ENCODE data around the gene PPID. TPM values are rescaled to one million over a fixed set of nuclear protein-coding genes. Genes with fewer than 3 reads are reported as not detected.

PPID gene
- total RNA-seq, 1 donor from 2014 or later = 40.6 TPM

- DNase-seq (ENCODE audit: extremely low spot score, unreplicated experiment) = no peak
- Mint-ChIP-seq H3K4me1 (ENCODE audit: unreplicated experiment) (no peaks in the 10 kb centered on the region), H3K27me3 (no peaks in the 10 kb centered on the region), H3K27ac (no peak overlapping the region), H3K4me3 (no peak overlapping the region), H3K9me3 (no peaks in the 10 kb centered on the region), H3K36me3 (peaks cover 10% of the 10 kb centered on the region)
- TF ChIP-seq, protein P1, sequence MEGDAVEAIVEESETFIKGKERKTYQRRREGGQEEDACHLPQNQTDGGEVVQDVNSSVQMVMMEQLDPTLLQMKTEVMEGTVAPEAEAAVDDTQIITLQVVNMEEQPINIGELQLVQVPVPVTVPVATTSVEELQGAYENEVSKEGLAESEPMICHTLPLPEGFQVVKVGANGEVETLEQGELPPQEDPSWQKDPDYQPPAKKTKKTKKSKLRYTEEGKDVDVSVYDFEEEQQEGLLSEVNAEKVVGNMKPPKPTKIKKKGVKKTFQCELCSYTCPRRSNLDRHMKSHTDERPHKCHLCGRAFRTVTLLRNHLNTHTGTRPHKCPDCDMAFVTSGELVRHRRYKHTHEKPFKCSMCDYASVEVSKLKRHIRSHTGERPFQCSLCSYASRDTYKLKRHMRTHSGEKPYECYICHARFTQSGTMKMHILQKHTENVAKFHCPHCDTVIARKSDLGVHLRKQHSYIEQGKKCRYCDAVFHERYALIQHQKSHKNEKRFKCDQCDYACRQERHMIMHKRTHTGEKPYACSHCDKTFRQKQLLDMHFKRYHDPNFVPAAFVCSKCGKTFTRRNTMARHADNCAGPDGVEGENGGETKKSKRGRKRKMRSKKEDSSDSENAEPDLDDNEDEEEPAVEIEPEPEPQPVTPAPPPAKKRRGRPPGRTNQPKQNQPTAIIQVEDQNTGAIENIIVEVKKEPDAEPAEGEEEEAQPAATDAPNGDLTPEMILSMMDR (conservative IDR thresholded peaks at IDR 0.05) = no peak
These were observed 41.6 kb downstream of the PPID start for GRCh38 chr4:158681629-158682028.

DNA sequence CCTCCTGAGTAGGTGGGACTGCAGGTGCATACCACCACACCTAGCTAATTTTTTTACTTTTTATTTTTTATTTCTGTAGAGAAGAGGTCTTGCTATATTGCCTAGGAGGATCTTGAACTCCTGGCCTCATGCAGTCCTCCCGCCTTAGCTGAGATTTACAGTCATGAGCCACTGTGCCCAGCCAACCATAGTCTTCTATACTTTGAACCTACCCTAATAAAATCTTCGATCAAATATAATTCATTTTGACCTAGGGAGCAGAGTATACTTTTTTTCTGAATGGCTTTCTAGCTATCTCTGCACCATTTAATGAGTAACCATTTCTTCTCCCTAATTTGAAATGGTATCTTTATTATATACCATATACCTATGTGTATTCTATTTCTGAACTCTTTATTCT, 44.4 kb downstream of the PPID start:
- H3K27ac Mint-ChIP-seq = no peak overlapping the region
- H3K4me1 Mint-ChIP-seq (ENCODE audit: unreplicated experiment) = peaks cover under 1% of the 10 kb centered on the region

GRCh38 chr4:158676076-158676475, 47.1 kb downstream of the PPID start:
- H3K4me1 Mint-ChIP-seq (ENCODE audit: unreplicated experiment) = peaks cover 3% of the 10 kb centered on the region
- TF ChIP-seq, protein P1 (conservative IDR thresholded peaks at IDR 0.05) = no peak
- H3K9me3 Mint-ChIP-seq = no peaks in the 10 kb centered on the region
- no peak for DNase-seq (ENCODE audit: extremely low spot score, unreplicated experiment)
- H3K27me3 Mint-ChIP-seq = no peaks in the 10 kb centered on the region
- peaks cover 4% of the 10 kb centered on the region for H3K36me3 Mint-ChIP-seq
- H3K4me3 Mint-ChIP-seq = no peak overlapping the region
- H3K27ac Mint-ChIP-seq = no peak overlapping the region

More for the DNA sequence above, 44.4 kb downstream of the PPID start:
- TF ChIP-seq, protein P1 (conservative IDR thresholded peaks at IDR 0.05) = no peak
- H3K27me3 Mint-ChIP-seq = no peaks in the 10 kb centered on the region
- no peak overlapping the region for H3K4me3 Mint-ChIP-seq
- peaks cover 4% of the 10 kb centered on the region for H3K36me3 Mint-ChIP-seq
- DNase-seq (ENCODE audit: extremely low spot score, unreplicated experiment) = no peak
- H3K9me3 Mint-ChIP-seq = no peaks in the 10 kb centered on the region

DNA sequence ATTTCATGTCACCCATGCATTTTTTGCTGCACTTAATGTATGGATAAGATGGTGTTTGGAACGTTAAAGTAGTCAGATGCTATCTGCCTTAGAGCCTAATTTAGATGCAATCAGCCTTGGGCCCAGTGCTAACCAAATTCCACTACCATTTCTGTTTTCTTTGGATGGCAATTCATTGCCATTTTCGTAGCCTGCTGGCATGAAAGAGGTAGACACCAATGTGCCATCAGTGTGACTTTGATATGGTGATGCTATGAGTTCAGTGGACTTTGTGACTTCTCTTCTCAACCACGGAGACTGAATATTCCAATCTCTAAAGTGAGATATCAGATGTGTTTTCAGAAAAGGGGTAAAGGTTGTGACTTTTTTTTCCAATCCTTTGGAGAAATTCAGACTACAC, 49.6 kb downstream of the PPID start:
- Mint-ChIP-seq H3K9me3 (no peaks in the 10 kb centered on the region), H3K36me3 (no peaks in the 10 kb centered on the region), H3K4me3 (peak overlapping the region; percentile 58)

GRCh38 chr4:158671915-158672806, 51.0 kb downstream of the PPID start, which contains the start of gene ETFDH:
Gene ETFDH (plus strand): TSS chr4:158672296. CDS start chr4:158672457, 161 bp downstream.
- H3K36me3 Mint-ChIP-seq = peaks cover 3% of the 10 kb centered on the region
- peak within 1 kb of the TSS; percentile 99 for H3K4me3 Mint-ChIP-seq
- H3K27me3 Mint-ChIP-seq = no peaks in the 10 kb centered on the region
- TF ChIP-seq, protein P1 (conservative IDR thresholded peaks at IDR 0.05) = peak; percentile 74
- peak; percentile 98 for DNase-seq (ENCODE audit: extremely low spot score, unreplicated experiment)
- H3K9me3 Mint-ChIP-seq = no peaks in the 10 kb centered on the region
- H3K27ac Mint-ChIP-seq = peak within 1 kb of the TSS; percentile 98
- H3K4me1 Mint-ChIP-seq (ENCODE audit: unreplicated experiment) = peaks cover 19% of the 10 kb centered on the region

More for the DNA sequence above, 49.6 kb downstream of the PPID start:
- TF ChIP-seq, protein P1 (conservative IDR thresholded peaks at IDR 0.05) = no peak
- H3K4me1 Mint-ChIP-seq (ENCODE audit: unreplicated experiment) = peaks cover 15% of the 10 kb centered on the region
- H3K27me3 Mint-ChIP-seq = no peaks in the 10 kb centered on the region
- H3K27ac Mint-ChIP-seq = no peak overlapping the region
- no peak for DNase-seq (ENCODE audit: extremely low spot score, unreplicated experiment)

Measured in type B pancreatic cell (in vitro differentiated cells).